Measurements from ENCODE around the gene F8A2.
"Not testable (repeated sequence)": the region's sequence is repeated elsewhere in the genome, so short reads cannot be mapped to it uniquely, and the experiment has no call there.

GRCh38 chrX:155363712-155364111, 18.2 kb upstream of the F8A2 start:
- TF ChIP-seq CTCF (IDR thresholded peaks at IDR 0.05); RCOR1 (IDR thresholded peaks at IDR 0.05; ENCODE audit: low read depth, low read length); HES2 (IDR thresholded peaks at IDR 0.05); JUN (IDR thresholded peaks at IDR 0.05); CEBPB (IDR thresholded peaks at IDR 0.05); RFX5 (IDR thresholded peaks at IDR 0.05); ZFP36 (IDR thresholded peaks at IDR 0.05; ENCODE audit: borderline replicate concordance, partially characterized antibody); POLR2A (IDR thresholded peaks at IDR 0.05; ENCODE audit: low read length); NR3C1 (IDR thresholded peaks at IDR 0.05); ESRRA (IDR thresholded peaks at IDR 0.05; ENCODE audit: borderline replicate concordance, low read length); REST (IDR thresholded peaks at IDR 0.05): not testable (repeated sequence)
